Activated CD4-positive, alpha-beta T cell treated with anti-CD3 and anti-CD28 coated beads, Interleukin-2, amount 10 ng/mL, durations not matched to agents 7 days and 5 days (primary cell): ENCODE results near the gene CCDC137. TPM values are rescaled to one million over a fixed set of nuclear protein-coding genes. Genes with fewer than 3 reads are reported as not detected.

Experiments used
- CTCF ChIA-PET: fragments of 350-600 bp; sonication (Branson Sonifier 250); formaldehyde crosslinking; loops from one replicate; lab custom pipeline; 2021; ENCODE audit warnings: antibody characterized with exemption; lab: Charles Lee
- POLR2A ChIA-PET: fragments of 350-600 bp; sonication (Branson Sonifier 250); formaldehyde crosslinking; loops from one replicate; lab custom pipeline; 2021; ENCODE audit warnings: antibody characterized with exemption; lab: Charles Lee
- DNase-seq: peaks from one replicate; pipeline ENCODE4 v3.0.0-alpha.2; 2020
- H3K27ac Mint-ChIP-seq: one replicate; pipeline ENCODE4 v1.8.0; 2021; ENCODE audit warnings: mild to moderate bottlenecking, moderate library complexity, mixed read lengths
- H3K27me3 Mint-ChIP-seq: one replicate; pipeline ENCODE4 v1.8.0; 2021; ENCODE audit warnings: mixed read lengths
- H3K36me3 Mint-ChIP-seq: one replicate; pipeline ENCODE4 v1.8.0; 2021; ENCODE audit warnings: low read depth, mixed read lengths
- H3K4me1 Mint-ChIP-seq: one replicate; pipeline ENCODE4 v1.8.0; 2021; ENCODE audit warnings: mixed read lengths
- H3K4me3 Mint-ChIP-seq: one replicate; pipeline ENCODE4 v1.8.0; 2021; ENCODE audit warnings: mild to moderate bottlenecking, moderate library complexity, mixed read lengths
- H3K9me3 Mint-ChIP-seq: one replicate; pipeline ENCODE4 v1.8.0; 2021; ENCODE audit warnings: mixed read lengths
- microRNA-seq: library from miRNA; unstranded; fragments of <30 nt; microRNA quantifications from one replicate; pipeline ENCODE4 v1.2.0, GENCODE V29; 2021; ENCODE audit warnings: borderline microRNAs expressed, borderline replicate concordance
- total RNA-seq, 2 experiments: library from RNA; stranded (reverse); gene quantifications; one replicate each; pipeline ENCODE4 v1.2.3, GENCODE V29; 2021

CCDC137 gene
- total RNA-seq, 2 experiments from 2014 or later, result 30.2 to 33.8 TPM

DNA sequence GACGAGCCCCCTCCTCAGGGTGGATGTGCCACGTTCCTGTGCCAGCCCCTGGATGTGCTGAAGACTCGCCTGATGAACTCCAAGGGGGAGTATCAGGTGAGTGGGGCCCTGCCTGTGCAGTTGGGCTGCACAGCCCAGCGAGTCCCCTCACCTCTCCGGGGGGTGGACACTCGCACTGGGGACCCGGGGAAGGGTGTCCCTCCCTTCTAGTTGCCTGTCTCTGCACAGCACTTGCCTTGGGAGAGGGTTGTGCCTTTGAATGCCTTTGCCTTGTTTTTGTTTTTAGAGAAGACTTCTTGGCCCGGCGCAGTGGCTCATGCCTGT lies 51.2 kb downstream of the CCDC137 start:
- Mint-ChIP-seq H3K4me1 (peaks cover 11% of the 10 kb centered on the region), H3K27me3 (no peaks in the 10 kb centered on the region), H3K36me3 (peaks cover 1% of the 10 kb centered on the region), H3K4me3 (no peak overlapping the region), H3K27ac (no peak overlapping the region), H3K9me3 (no peaks in the 10 kb centered on the region)
- POLR2A ChIA-PET, result no interaction called here
- DNase-seq, result no peak
- CTCF ChIA-PET, result no interaction called here

DNA sequence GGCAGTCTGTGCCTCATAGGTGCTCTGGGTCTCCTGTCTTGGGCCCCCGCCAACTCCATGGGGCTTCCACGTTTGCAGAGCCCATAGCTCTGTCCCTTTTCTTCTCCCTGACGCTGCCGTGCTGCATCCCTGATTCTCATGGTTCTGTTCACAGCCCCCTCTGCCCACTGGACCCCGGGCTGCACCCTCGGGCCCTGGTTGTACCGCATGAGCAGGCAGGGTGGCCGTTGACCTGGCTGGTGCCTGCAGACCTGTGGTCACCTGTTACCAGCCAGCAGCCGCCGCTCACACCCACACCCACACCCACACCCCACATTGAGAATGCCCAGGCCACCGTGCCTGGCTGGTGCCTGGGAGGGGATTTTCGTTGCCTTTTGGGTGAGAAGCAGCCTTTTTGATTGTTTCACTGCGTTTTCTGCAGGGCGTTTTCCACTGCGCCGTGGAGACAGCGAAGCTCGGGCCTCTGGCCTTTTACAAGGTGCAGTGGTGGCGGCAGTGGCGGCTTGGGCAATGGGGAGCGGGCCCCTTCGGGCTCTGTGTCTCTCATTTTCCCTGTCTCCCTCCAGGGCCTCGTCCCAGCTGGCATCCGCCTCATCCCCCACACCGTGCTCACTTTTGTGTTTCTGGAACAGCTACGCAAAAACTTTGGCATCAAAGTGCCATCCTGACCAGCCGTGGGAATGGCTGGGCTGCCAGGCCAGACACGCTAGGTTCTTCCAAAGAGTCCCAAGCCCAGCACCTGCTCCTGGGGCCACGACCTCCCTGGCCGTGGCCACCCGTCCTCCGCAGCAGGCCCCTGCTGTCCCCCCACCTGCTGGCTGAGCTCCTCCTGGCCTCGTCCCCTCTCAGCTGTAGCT lies 53.1 kb downstream of the CCDC137 start:
- CTCF ChIA-PET, result interaction anchor here (0.7 to 1.0 kb wide), 2 partner anchors 15 to 1027 kb away, joined by 3 read pairs; no protein-coding TSS in a partner anchor
- Mint-ChIP-seq H3K27ac (no peak overlapping the region), H3K4me3 (no peak overlapping the region), H3K4me1 (peaks cover 2% of the 10 kb centered on the region), H3K9me3 (no peaks in the 10 kb centered on the region), H3K36me3 (peaks cover 1% of the 10 kb centered on the region), H3K27me3 (peaks cover 10% of the 10 kb centered on the region)
- POLR2A ChIA-PET, result no interaction called here
- no peak for DNase-seq

GRCh38 chr17:81720267-81721071 lies 53.9 kb downstream of the CCDC137 start:
- Mint-ChIP-seq H3K36me3 (peaks cover 1% of the 10 kb centered on the region), H3K9me3 (no peaks in the 10 kb centered on the region), H3K4me1 (peaks cover 2% of the 10 kb centered on the region), H3K27ac (no peak overlapping the region), H3K4me3 (no peak overlapping the region), H3K27me3 (peaks cover 10% of the 10 kb centered on the region)
- ChIA-PET CTCF (interaction anchor here (0.6 to 1.0 kb wide), 2 partner anchors 15 to 86 kb away, joined by 3 to 4 read pairs; no protein-coding TSS in a partner anchor), POLR2A (no interaction called here)
- no peak for DNase-seq

GRCh38 chr17:81722184-81723120 lies 55.9 kb downstream of the CCDC137 start:
- ChIA-PET POLR2A (no interaction called here), CTCF (interaction anchor here (0.7 to 1.0 kb wide), 3 partner anchors 13 to 137 kb away, joined by 3 to 5 read pairs (median 4); no protein-coding TSS in a partner anchor)
- DNase-seq, result no peak
- Mint-ChIP-seq H3K36me3 (peaks cover 1% of the 10 kb centered on the region), H3K4me3 (no peak overlapping the region), H3K27me3 (peaks cover 10% of the 10 kb centered on the region), H3K4me1 (peaks cover 2% of the 10 kb centered on the region), H3K9me3 (no peaks in the 10 kb centered on the region), H3K27ac (no peak overlapping the region)

Small RNAs within 50 kb of the gene (microRNA-seq; reads per million reads assigned to microRNA genes)
- 1.5 reads per million for gene MIR6786

Other genes starting within 250 kb of the CCDC137 start
- gene ACTG1, start 153.9 kb upstream of the CCDC137 start, total RNA-seq, result 1,000 to 10,000 TPM; 4,611 to 5,328 TPM
- under 1 TPM; 0.22 to 0.33 TPM for gene FSCN2, start 138.4 kb upstream of the CCDC137 start, total RNA-seq
- gene FAAP100, start 114.4 kb upstream of the CCDC137 start, total RNA-seq, result 10 to 100 TPM; 30.8 to 42.1 TPM
- gene NPLOC4, start 29.6 kb upstream of the CCDC137 start, total RNA-seq, result 10 to 100 TPM; 91.3 to 98.2 TPM
- gene TSPAN10, start 29.5 kb upstream of the CCDC137 start, total RNA-seq, result under 1 TPM; 0.75 to 0.89 TPM
- 10 to 100 TPM; 19.8 to 24.7 TPM for gene PDE6G, start 10.2 kb upstream of the CCDC137 start, total RNA-seq
- gene OXLD1, start 132 bp upstream of the CCDC137 start, total RNA-seq, result 10 to 100 TPM; 43.6 to 49.9 TPM
- gene ARL16, start 17.1 kb downstream of the CCDC137 start, total RNA-seq, result 10 to 100 TPM; 35.4 to 42.1 TPM
- 100 to 1,000 TPM; 121 to 128 TPM for gene HGS, start 17.3 kb downstream of the CCDC137 start, total RNA-seq
- 10 to 100 TPM; 52.7 to 62.3 TPM for gene MRPL12, start 36.6 kb downstream of the CCDC137 start, total RNA-seq
- 10 to 100 TPM; 29.2 to 32.4 TPM for gene SLC25A10, start 45.5 kb downstream of the CCDC137 start, total RNA-seq
- gene GCGR, start 137.4 kb downstream of the CCDC137 start, total RNA-seq, result not detected
- 10 to 100 TPM; 45.7 to 47.8 TPM for gene MCRIP1, start 166.6 kb downstream of the CCDC137 start, total RNA-seq
- not detected for gene PPP1R27, start 168.3 kb downstream of the CCDC137 start, total RNA-seq
- 100 to 1,000 TPM; 420 to 499 TPM for gene P4HB, start 193.8 kb downstream of the CCDC137 start, total RNA-seq
- gene ARHGDIA, start 204.6 kb downstream of the CCDC137 start, total RNA-seq, result 100 to 1,000 TPM; 654 to 714 TPM
- 100 to 1,000 TPM; 197 to 221 TPM for gene ALYREF, start 224.8 kb downstream of the CCDC137 start, total RNA-seq
- gene ANAPC11, start 225.0 kb downstream of the CCDC137 start, total RNA-seq, result 10 to 100 TPM; 83.2 to 96.8 TPM
- gene NPB, start 235.5 kb downstream of the CCDC137 start, total RNA-seq, result under 1 TPM; 0.48 to 0.69 TPM
- gene PCYT2, start 244.7 kb downstream of the CCDC137 start, total RNA-seq, result 10 to 100 TPM; 37.6 to 39.0 TPM